GM19193 (cell line): ENCODE data around the gene DNAJB8.

Experiments used
- POLR2A ChIP-seq: IDR thresholded peaks from 4 replicates; pipeline ENCODE4 v1.6.1; 2011; ENCODE audit not compliant: insufficient read depth, insufficient read length; ENCODE audit errors: extremely low read depth

The DNAJB8 gene

GRCh38 chr3:128470134-128470899, 3.6 kb upstream of the DNAJB8 start:
- no peak for TF ChIP-seq POLR2A

- no peak for TF ChIP-seq POLR2A
Observed at GRCh38 chr3:128469556-128469955, 2.9 kb upstream of the DNAJB8 start.

DNA sequence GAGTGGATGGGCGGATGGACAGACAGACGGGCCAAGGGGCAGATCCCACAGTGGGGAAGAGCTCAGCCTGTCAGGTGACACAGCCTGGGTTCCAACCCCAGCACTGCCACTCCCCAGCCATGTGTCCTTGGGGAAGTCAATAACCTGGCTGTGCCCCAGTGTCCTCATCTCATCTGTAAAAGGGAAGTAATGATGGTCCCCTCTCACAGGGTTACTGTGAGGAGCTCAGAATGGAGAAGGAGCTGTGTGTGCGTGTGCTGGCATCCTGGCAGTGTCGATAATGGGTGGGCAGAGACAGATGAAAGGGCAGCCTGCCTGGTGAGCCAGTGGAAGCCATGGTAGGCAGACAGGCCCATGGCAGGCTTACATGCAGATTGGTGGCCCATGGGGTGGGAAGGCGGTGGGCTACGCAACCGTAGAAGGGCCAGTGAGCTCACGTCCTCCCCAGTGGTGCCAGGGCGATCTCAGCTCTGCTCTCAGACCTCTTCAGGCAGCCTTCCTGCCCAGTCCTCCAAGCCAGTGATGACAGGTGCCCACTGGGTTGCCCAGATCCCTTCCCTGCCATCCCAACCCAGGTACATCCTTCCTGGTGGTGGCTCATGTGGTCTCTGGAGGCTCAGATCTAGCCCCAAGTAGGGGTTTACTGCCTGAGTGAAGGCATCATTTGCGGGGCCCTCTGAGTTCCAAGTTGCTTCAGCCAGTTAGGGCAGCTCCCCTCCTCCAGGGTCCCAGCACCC, 2.3 kb upstream of the DNAJB8 start:
- no peak for TF ChIP-seq POLR2A

GRCh38 chr3:128468285-128468790, 1.6 kb upstream of the DNAJB8 start:
- TF ChIP-seq POLR2A, result no peak

DNA sequence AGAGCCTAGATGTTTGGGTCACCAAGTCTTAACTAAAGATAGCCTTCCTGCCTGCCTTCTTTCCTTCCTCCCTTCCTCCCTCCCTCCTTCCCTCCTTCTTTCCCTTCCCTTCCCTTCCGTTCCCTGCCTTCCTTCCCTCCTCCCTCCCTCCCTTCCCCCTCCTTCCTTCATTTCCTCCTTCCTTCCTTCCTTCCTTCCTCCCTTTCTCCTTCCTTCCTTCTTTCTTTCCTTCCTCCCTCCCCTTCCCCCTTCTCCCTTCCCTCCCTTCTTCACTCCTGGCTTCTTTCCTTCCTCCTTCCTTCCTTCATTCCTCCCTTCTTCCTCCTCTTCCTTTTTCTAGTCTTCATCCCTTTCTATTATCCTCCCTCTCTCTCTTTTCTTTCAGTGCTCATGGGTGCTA, 2.0 kb downstream of the DNAJB8 start:
- no peak for TF ChIP-seq POLR2A

DNA sequence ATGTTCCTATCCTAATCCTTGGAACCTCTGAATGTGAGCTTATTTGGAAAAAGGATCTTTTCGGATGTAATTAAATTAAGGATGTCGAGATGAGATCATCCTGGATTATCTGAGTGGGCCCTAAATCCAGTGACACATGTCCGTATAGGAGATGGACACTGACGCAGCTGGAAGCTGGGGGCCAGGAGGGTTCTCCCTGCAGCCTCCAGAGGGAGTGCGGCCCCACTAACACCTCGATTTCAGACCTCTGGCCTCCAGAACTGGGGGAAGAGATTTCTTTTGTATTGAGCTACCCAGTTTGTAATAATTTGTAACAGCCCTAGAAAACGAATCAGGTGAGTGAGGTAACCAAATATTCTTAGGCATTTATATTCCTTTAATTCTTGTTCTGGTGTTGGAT, 2.5 kb downstream of the DNAJB8 start:
- TF ChIP-seq POLR2A, result no peak

DNA sequence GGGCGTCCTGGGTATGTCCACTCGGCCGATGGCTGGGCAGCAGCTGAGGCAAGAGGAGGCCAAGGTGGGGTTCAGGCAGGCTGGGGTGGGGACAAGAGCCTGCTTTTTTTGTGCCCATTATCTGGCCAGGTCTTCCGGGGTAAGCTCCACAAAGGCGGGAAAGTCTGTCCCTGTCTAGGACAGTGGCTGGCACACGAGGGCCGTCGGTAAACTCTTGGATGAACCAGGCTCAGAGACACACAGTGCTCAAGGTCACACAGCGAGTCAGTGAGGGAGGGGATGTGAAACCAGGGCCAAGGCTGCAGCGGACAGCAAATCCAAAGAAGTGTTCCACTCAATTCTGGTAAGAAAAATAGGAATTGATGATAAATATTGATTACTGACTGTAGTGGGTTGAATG, 2.9 kb downstream of the DNAJB8 start:
- no peak for TF ChIP-seq POLR2A

DNA sequence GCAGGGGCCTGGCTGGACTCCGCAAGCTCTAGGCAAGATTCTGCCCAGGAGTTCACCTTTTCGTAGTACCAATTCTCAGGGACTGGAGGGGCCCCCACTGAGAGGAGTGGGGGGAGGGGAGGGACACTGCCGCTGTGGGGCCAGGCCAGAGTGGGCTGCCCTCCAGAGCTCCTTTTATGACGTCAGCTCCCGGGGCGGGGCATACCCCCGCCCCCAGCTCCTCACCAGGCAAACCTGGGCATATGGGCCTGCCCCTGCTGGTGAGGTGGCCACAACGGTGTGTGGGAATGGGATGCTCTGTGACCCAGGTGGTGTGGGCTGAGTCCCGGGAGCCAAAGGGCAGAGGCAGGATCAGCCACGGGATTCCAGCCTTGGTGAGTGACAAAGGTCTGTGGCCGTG, 3.3 kb downstream of the DNAJB8 start:
- no peak for TF ChIP-seq POLR2A

DNA sequence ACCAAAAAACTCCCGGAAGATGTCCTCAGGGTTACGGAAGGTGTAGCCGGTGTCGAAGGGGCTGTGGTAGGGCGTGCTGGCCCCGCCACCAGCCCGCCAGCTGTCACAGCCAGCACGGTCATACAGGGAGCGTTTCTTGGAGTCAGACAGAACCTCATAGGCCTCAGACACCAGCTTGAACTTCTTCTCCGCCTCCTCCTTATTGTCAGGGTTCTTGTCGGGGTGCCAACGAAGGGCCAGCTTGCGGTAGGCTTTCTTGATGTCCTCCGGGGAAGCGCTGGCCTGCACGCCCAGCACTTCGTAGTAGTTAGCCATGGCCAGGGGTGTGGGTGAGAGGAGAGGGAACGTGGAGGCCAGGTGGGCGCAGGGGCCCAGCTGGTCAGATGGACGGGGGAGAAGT, 3.8 kb downstream of the DNAJB8 start:
- TF ChIP-seq POLR2A, result no peak

DNA sequence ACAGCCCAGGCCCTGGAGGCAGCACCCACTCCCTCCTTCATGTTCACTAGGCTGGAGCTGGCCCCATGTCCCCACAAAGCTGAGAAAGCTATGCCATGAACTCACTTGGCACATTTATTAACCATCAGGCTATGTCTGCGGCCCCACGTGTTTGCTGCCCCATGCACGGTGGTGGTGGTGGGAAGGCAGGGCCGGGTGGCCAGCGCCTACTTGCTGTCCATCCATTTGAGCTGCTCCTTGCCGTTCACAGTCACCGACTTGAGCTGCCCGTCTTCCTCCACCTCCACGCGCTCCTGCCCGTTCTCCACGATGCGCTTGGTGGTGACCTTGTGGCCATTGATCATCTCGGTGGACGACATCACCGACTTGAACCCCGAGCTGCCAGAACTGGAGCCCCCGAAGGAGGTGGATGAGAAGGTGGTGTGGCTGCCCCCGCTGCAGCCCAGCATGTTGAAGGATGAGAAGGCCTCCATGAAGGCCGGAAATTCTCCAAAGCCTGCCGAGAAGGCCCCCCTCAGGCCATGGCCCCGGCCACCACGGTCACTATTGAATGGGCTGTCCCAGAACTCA, 4.3 kb downstream of the DNAJB8 start:
- no peak for TF ChIP-seq POLR2A

- TF ChIP-seq POLR2A, result no peak
Observed at GRCh38 chr3:128461731-128462130, 5.0 kb downstream of the DNAJB8 start.

- no peak for TF ChIP-seq POLR2A
Observed at GRCh38 chr3:128459461-128459820, 7.2 kb downstream of the DNAJB8 start.

DNA sequence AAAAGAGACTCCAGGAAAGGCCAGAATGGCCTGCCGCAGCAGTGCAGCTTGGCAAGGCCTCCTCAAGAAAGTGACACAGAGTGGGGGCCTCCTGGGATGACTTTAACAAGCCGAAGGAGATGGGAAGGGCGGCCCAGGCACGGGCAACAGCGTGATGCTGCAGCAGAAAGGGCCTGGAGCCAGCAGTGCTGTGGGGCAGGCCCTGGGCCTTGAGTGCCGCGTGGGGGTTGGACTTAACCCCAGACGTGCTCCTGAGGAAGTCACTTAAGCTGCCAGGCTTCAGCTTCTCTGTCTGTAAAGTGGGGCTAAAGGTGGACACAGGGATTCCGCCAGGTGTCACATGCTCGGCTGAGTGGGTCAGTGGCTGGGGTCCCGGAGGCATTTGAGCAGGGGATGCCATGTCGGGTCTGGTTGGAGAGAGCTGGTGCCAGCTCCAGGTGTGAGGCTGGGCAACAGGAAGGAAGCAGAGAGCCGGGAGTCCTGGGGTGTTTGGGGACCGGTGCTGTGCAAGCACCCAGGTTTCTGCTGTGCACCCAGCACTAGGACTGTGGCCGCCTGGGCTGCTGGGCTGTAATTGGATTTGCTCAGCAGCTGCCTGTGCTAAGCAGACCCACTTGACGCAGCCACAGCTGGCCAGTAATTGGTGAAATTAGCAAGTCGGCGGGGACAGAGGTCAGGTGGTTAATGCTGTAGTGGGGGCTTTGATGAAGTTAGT, 7.8 kb downstream of the DNAJB8 start:
- TF ChIP-seq POLR2A, result no peak

DNA sequence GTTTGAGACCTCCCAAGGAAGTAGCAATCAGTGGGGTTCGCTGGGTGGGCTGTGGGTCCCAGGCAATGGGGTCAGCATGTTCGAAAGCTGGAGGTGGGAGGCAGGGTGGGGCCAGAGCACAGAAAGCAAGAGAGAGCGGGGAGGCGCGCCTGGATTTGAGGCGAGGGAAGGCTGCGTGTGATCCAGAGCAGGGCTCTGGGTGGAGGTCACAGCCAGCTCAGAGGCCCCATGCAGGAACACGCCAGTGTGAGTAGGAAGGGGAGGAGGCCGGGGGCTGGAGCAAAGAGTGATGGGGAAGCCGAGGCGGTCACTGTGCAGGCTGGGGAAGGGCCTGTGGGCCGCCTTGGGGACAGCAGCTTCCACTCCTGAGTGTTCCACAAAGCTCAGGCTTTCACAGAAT, 8.8 kb downstream of the DNAJB8 start:
- no peak for TF ChIP-seq POLR2A

DNA sequence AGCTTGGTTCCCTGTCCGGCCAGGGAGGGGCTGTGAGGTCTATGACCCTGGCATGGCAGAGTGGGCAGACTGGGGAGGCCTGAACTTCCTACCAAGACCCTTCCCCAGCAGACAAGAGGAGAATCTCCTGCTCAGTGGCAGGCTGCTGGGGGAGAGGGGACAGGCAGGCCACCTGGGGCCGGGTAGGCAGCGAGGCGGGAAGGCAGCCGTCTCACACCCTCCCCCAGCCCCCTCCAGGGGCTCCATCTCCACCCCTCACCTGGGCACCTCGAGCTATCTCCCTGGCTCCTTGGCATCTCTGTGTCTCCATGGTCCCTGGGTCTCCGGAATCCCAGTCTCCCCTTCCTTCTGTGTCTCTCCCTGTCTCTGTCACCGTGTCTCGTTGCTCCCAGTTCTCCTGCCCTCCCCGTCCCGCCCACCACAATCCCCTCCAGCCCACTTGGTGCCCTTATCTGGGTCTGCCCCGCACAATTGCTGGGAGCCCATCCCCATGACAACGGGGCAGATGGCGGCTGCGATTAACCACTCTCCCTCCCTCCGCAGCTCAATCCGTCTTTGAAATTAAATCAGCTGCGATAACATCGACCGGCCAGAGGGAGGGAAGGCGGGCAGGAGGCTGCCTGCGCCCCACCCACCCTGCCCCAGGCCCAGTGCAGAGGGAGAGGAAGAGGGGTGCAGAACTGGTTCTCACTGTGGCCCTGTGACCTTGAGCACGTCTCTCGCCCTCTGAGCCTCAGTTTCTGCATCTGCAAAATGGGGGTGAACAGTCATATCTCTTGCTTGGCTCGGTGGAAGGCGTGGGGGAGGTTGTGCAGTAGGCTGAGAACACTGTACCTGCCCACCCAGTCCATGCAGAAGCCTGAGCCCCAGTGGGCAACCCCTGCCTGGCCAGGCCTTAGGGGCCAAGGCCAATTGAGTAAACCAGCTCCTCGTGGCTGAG, 9.6 kb downstream of the DNAJB8 start:
- TF ChIP-seq POLR2A, result no peak
